ENCODE measurements around the gene DCTN4. TPM values are rescaled to one million over a fixed set of nuclear protein-coding genes. Genes with fewer than 3 reads are reported as not detected.

The DCTN4 gene
- total RNA-seq, 1 donor from 2014 or later = 71.8 TPM

- peaks cover 9% of the 10 kb centered on the region for H3K4me1 ChIP-seq
- H3K36me3 ChIP-seq = peaks cover 81% of the 10 kb centered on the region
- ATAC-seq = peak in 1 of 2 donors; percentile 60
- H3K4me3 ChIP-seq = no peak overlapping the region
- H3K9me3 ChIP-seq = no peaks in the 10 kb centered on the region
- H3K27ac ChIP-seq = peak overlapping the region; percentile 26
- no peak for TF ChIP-seq CTCF (IDR thresholded peaks at IDR 0.05)
- intact Hi-C loops (cut with DNase I) = no loop called here
- no peaks in the 10 kb centered on the region for H3K27me3 ChIP-seq (ENCODE audit: low read depth)
- DNase-seq = no peak
Observed at GRCh38 chr5:150731669-150732242, 27.1 kb downstream of the DCTN4 start.

GRCh38 chr5:150729859-150730258 lies 29.0 kb downstream of the DCTN4 start:
- no peaks in the 10 kb centered on the region for H3K9me3 ChIP-seq

GRCh38 chr5:150723845-150724244 lies 35.0 kb downstream of the DCTN4 start:
- no peak overlapping the region for H3K27ac ChIP-seq
- intact Hi-C loops (cut with DNase I) = no loop called here
- DNase-seq (no peak), ATAC-seq (no peak)
- no peaks in the 10 kb centered on the region for H3K27me3 ChIP-seq (ENCODE audit: low read depth)
- no peak overlapping the region for H3K4me3 ChIP-seq
- H3K4me1 ChIP-seq = no peaks in the 10 kb centered on the region
- no peak for TF ChIP-seq CTCF (IDR thresholded peaks at IDR 0.05)
- peaks cover 98% of the 10 kb centered on the region for H3K36me3 ChIP-seq
- no peaks in the 10 kb centered on the region for H3K9me3 ChIP-seq

More at GRCh38 chr5:150729859-150730258, 29.0 kb downstream of the DCTN4 start:
- H3K27me3 ChIP-seq (ENCODE audit: low read depth) = no peaks in the 10 kb centered on the region
- peaks cover 94% of the 10 kb centered on the region for H3K36me3 ChIP-seq
- no peak overlapping the region for H3K27ac ChIP-seq
- peaks cover 3% of the 10 kb centered on the region for H3K4me1 ChIP-seq
- intact Hi-C loops (cut with DNase I) = no loop called here
- DNase-seq = no peak
- no peak overlapping the region for H3K4me3 ChIP-seq
- ATAC-seq = no peak
- no peak for TF ChIP-seq CTCF (IDR thresholded peaks at IDR 0.05)

GRCh38 chr5:150710165-150710564 lies 48.7 kb downstream of the DCTN4 start:
- TF ChIP-seq CTCF (IDR thresholded peaks at IDR 0.05) = peak; percentile 28
- Histone ChIP-seq H3K27ac (no peak overlapping the region), H3K4me1 (no peaks in the 10 kb centered on the region), H3K4me3 (no peak overlapping the region), H3K36me3 (peaks cover 84% of the 10 kb centered on the region), H3K27me3 (ENCODE audit: low read depth) (no peaks in the 10 kb centered on the region), H3K9me3 (no peaks in the 10 kb centered on the region)
- intact Hi-C loops (cut with DNase I) = no loop called here
- DNase-seq (no peak), ATAC-seq (no peak)

- no peak for TF ChIP-seq CTCF (IDR thresholded peaks at IDR 0.05)
- intact Hi-C loops (cut with DNase I) = no loop called here
- Histone ChIP-seq H3K9me3 (no peaks in the 10 kb centered on the region), H3K4me3 (no peak overlapping the region), H3K27me3 (ENCODE audit: low read depth) (no peaks in the 10 kb centered on the region), H3K36me3 (peaks cover 51% of the 10 kb centered on the region), H3K27ac (no peak overlapping the region), H3K4me1 (no peaks in the 10 kb centered on the region)
- ATAC-seq = no peak
- DNase-seq = no peak
Observed at GRCh38 chr5:150706776-150707390, 51.9 kb downstream of the DCTN4 start.

All from lower lobe of right lung (tissue), 2 donors.